Stimulated activated CD8-positive, alpha-beta memory T cell treated with anti-CD3 and anti-CD28 coated beads, Interleukin-15, amount 100 ng/mL, for 48 hours (primary cell): ENCODE results near the gene DRAM2.
"Not testable (repeated sequence)": the region's sequence is repeated elsewhere in the genome, so short reads cannot be mapped to it uniquely, and the experiment has no call there.

Experiments
- DNase-seq, 2 donors: peaks; one replicate each; pipeline ENCODE4 v3.0.0-alpha.2; 2020; ENCODE audit warnings: low read depth in 2 of 2

Gene DRAM2

GRCh38 chr1:111082421-111083203 lies 57.3 kb downstream of the DRAM2 start:
- no peak for DNase-seq

- not testable (repeated sequence) for DNase-seq
Observed at GRCh38 chr1:111079329-111079728, 60.6 kb downstream of the DRAM2 start.

- not testable (repeated sequence) for DNase-seq
Observed at GRCh38 chr1:111077312-111077711, 62.6 kb downstream of the DRAM2 start.
